Measurements from ENCODE around the gene RGS3. TPM values are rescaled to one million over a fixed set of nuclear protein-coding genes. Genes with fewer than 3 reads are reported as not detected.

The RGS3 gene
- polyA plus RNA-seq, 4 donors: 35.5 to 45.7 (median 43.6) TPM

GRCh38 chr9:113568081-113568435 lies 104.5 kb downstream of the RGS3 start:
- no peak for DNase-seq (ENCODE audit: low read depth in 4 of 4, low spot score in 3 of 4)

- no peak for DNase-seq (ENCODE audit: low read depth in 4 of 4, low spot score in 3 of 4)
These were observed 105.2 kb downstream of the RGS3 start for GRCh38 chr9:113568571-113569321.

DNA sequence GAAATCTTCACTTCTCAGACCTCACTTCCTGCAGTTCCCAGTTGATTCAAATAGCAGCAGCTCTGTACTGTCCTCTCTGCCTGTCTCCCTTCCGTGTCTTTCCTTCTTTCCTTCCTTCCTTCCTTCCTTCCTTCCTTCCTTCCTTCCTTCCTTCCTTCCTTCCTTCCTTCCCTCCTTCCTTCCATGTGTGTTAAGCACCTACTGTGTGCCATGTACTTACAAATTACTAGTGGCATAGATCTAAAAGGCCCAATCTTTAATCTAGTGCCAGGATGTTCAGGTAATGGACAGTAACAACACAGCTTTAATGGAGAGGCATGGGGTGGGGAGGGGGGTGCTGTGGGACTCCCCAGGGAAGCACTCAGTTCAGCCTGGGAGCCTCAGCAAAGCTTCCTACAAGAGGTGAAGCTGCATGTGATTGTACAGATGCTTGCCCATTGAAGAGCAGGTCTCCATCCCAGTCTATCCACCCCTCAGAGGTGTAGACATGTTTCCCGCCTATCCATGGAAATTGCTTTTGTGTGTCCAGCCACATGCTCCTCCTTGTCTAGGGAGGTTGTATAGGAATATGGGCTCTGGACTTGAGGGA lies 106.0 kb downstream of the RGS3 start:
- no peak for DNase-seq (ENCODE audit: low read depth in 4 of 4, low spot score in 3 of 4)

- no peak for DNase-seq (ENCODE audit: low read depth in 4 of 4, low spot score in 3 of 4)
These were observed 106.6 kb downstream of the RGS3 start for GRCh38 chr9:113570106-113570505.

DNA sequence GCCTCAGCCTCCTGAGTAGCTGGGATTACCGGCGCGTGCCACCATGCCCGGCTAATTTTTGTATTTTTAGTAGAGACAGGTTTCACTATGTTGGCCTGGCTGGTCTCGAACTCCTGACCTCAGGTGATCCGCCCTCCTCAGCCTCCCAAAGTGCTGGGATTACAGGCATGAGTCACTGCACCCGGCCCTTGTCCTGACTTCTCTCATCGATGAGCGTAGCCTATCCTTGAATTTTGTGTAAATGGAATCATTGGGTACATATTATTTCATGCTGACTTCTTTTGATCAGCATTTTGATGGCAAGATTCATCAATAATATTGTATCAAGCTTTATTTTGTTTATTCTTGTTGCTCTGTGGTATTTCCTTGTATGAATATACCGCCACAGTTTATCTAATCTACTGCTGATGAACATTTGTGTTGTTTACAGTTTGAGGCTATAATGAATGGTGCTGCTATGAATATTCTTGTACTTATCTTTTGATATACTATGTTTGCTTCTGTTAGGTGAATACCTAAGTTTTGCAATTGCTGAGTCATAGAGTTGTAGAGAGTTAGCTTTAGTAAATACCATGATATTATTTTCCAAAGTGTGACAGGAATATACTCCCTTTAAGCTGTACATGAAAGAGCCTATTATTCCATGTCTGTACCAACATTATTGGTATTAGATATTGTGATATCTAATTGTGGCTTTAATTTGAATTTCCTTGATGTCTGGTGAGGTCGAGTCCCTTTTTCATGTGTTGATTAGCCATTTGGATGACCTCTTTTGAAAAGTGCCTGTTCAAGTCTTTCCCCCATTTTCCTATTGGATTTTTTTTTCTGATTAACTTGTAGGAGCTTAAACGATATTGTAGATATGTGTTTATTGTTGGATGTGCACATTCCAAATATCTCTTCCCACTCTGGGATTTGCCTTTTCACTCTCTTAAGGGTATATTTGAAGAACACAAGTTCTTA lies 107.5 kb downstream of the RGS3 start:
- no peak for DNase-seq (ENCODE audit: low read depth in 4 of 4, low spot score in 3 of 4)

DNA sequence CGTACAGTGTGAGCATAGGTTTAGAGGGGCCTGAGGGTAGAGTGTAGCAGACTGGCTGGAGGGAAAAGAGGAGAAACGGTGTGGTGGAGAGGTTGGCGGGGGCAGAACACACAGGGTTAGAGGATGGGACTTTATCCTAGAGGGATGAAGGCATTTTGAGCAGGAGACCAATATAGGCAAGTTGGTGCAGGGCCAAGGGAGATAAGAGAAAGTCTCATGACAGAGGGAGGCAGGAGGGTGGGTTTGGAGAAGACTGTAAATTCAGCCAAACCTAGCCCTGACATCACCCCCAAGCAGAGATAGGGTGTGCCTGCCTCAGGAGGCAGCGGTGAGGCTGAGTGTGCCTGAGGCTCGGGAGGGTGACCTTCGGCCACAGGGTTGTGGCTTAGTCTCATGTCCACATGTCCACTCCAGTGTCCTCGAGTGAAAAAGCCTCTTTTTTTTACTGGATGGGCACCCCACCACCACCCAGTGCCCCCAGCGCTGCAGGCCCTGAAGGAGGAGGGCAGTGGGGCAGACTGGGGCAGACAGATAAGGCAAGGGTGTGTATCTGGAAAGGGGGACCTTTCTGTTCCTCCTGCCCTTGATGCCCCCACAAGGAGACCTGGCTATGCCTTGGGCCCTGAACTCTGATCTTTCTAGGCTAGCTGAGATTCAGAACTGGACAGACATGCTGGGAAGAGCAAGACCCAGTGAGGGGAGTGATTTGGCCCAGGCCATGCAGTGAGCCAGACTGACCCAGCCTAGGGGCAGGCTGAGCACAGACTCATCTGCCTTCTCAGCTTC lies 108.7 kb downstream of the RGS3 start:
- DNase-seq (ENCODE audit: low read depth in 4 of 4, low spot score in 3 of 4): no peak

GRCh38 chr9:113573046-113573958 lies 109.8 kb downstream of the RGS3 start:
- DNase-seq (ENCODE audit: low read depth in 4 of 4, low spot score in 3 of 4): no peak

- no peak for DNase-seq (ENCODE audit: low read depth in 4 of 4, low spot score in 3 of 4)
These were observed 110.4 kb downstream of the RGS3 start for GRCh38 chr9:113573959-113574352.

DNA sequence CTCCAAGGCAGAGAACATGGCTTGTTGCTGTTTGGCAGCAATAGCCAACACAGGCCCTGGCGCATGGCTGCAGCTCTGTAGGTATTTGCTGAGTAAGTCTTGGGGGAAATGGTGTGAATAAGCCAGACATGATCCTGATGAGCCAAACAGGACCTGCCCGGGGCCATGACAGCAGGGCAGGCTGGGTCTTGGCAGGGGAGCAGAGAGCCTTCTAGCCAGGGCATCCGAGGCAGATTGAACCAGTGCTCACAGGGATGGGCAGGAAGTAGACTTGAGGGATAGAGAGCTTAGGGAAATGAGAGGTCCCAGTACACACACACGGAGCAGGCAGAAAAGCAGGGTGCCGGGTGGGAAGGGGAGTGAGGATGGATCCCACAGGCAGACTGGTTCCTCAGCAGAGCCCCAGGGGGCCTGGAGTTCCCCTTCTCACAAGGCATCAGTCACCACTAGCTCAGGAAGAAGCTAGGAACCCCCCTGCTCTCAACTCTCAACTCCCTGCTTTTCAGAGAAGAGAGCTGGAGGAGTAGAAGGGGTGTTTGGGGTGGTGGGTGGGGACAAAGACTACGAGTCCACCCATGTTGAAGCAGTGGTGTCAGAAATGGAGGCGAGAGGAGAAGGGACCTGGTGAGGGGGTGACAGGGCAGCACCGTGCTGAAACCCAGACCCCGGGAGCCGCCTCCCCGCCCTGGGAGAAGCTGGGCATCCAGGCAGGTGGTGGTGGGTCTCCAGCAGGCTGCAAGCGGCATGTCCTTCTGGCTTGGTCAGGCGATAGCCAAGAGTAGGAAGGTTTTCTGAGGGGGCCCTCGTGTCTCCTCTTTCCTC lies 111.1 kb downstream of the RGS3 start:
- no peak for DNase-seq (ENCODE audit: low read depth in 4 of 4, low spot score in 3 of 4)

GRCh38 chr9:113577525-113578261 lies 114.2 kb downstream of the RGS3 start:
- DNase-seq (ENCODE audit: low read depth in 4 of 4, low spot score in 3 of 4): no peak

DNA sequence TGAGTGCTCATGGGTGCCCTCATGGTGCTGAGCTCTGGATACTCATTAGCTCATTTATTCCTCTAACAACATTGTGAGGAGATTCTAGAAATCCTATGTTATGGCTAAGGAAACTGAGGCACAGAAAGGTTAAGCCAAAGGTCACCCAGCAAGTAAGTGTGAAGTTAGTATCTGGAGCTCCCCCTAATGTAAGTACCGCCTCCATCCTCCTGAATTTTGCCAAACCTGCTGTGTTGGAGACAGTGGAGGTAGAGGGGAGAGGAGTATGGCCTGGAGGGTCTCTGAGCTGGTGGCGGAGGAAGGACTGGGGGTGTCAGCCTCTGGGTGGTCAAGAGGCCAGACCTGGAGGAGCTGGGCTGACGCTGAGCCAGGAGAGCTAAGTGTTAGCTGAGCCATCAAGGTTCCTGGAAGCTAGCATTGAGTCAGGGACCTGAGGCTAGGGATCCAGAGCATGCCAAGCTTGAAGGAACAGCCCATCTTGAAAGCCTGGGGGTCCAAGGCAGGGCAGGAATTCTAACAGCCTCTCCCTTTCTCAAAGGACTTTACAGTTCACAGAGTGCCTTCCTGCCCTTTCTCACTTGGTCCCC lies 114.8 kb downstream of the RGS3 start:
- no peak for DNase-seq (ENCODE audit: low read depth in 4 of 4, low spot score in 3 of 4)

DNA sequence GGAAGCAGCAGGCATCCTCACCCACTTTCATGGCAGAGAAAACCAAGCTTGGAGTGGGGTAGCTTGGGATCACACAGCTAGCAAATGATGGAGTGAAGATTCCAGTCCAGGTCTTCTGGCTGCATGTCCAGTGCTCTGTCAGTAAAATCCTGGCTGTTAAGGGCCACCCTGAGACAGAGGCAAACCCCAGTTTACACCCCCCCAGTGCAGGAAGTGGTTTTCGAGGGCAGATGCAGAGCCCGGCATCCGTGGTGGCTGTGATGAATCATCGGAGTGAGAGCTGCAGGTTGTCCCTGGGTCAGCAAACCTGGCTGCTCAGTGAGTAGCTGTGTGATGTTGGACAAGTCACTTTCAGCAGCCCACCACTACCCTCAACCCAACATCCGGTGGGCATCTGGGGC lies 115.4 kb downstream of the RGS3 start:
- no peak for DNase-seq (ENCODE audit: low read depth in 4 of 4, low spot score in 3 of 4)

GRCh38 chr9:113579283-113580040 lies 115.9 kb downstream of the RGS3 start:
- no peak for DNase-seq (ENCODE audit: low read depth in 4 of 4, low spot score in 3 of 4)

DNA sequence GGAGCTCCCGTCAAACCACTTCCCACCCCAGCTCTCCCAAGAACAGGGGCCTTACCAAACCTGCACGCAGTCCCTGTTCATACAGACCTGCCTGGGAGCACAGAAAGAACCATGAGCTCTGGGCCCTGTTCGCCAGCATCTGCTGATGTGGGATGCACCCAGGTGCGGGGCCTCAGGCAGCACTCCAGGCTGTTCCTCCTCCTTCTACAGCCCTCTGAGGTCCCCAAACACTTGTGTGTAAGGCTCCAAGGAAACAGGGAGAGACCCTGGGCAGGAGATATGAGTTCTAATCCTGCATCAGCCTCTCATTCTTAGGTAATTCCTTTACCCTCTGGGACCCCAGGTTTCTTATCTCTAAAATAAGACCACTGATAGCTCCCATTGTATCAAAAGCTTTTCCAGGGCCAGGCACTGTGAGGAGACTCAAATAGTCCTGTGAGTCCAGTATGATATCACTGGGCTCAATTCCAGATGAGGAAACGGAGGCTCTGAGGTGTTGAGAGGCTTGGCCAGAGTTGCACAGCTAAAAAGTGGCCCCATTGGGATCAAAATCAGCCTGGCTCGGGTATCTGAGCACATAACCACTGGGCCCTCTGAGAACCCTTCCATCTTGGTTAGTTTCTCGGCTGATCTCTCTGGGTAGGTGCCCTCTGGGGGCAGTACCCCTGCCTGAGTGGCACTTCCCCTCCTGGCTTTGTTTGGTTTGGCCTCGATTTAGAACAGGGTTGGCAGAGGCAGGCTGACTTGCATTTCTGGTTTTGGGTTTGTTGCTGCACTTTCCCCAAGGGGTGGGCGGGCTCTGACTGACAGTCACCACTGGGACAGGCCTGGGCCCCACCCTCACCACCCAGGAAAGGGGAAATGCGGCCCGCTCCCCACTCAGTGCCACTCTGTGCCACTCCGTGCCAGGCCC lies 116.8 kb downstream of the RGS3 start:
- no peak for DNase-seq (ENCODE audit: low read depth in 4 of 4, low spot score in 3 of 4)

DNA sequence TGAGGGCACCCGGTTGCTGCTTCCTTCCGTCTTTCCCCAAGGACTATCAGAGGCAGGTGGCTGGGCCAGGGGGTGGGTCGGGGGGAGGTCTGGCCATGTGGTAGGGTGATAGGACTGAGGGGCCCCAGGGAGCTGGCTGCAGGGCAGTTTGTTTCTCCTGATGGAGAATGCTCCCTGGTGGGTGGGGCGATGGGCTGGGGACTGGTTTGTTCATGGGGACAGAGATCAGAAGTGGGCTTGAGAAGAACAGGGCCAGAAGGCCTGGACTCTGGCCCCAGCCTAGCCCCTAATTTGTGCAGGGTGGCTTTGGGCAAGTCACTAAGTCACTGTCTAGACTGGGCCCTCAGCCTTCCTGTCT lies 117.4 kb downstream of the RGS3 start:
- no peak for DNase-seq (ENCODE audit: low read depth in 4 of 4, low spot score in 3 of 4)
